GM15510 (cell line): ENCODE measurements around the gene PCID2.

ENCODE experiments used
- POLR2A ChIP-seq: IDR thresholded peaks from 3 replicates; pipeline ENCODE4 v1.6.1; 2011; ENCODE audit warnings: borderline replicate concordance; ENCODE audit not compliant: insufficient read length; ENCODE audit errors: extremely low read depth

PCID2 gene

GRCh38 chr13:113152984-113153809, 55.3 kb downstream of the PCID2 start:
- no peak for TF ChIP-seq POLR2A

- no peak for TF ChIP-seq POLR2A
These were observed 55.8 kb downstream of the PCID2 start for GRCh38 chr13:113152691-113152983.

GRCh38 chr13:113151745-113152690, 56.5 kb downstream of the PCID2 start:
- TF ChIP-seq POLR2A, result no peak

- no peak for TF ChIP-seq POLR2A
These were observed 57.7 kb downstream of the PCID2 start for GRCh38 chr13:113150550-113151365.

- TF ChIP-seq POLR2A, result no peak
These were observed 58.5 kb downstream of the PCID2 start for GRCh38 chr13:113149711-113150549.

GRCh38 chr13:113148940-113149503, 59.4 kb downstream of the PCID2 start:
- no peak for TF ChIP-seq POLR2A

- no peak for TF ChIP-seq POLR2A
These were observed 60.1 kb downstream of the PCID2 start for GRCh38 chr13:113148407-113148806.

- no peak for TF ChIP-seq POLR2A
These were observed 61.3 kb downstream of the PCID2 start for GRCh38 chr13:113147206-113147605.

GRCh38 chr13:113146750-113147149, 61.7 kb downstream of the PCID2 start:
- TF ChIP-seq POLR2A, result no peak

GRCh38 chr13:113145911-113146598, 62.4 kb downstream of the PCID2 start:
- no peak for TF ChIP-seq POLR2A

GRCh38 chr13:113145496-113145895, 63.0 kb downstream of the PCID2 start:
- TF ChIP-seq POLR2A, result no peak

GRCh38 chr13:113144255-113144629, 64.2 kb downstream of the PCID2 start:
- TF ChIP-seq POLR2A, result no peak

GRCh38 chr13:113143466-113144254, 64.8 kb downstream of the PCID2 start:
- no peak for TF ChIP-seq POLR2A

- TF ChIP-seq POLR2A, result no peak
These were observed 65.6 kb downstream of the PCID2 start for GRCh38 chr13:113142876-113143275.
